HL-60/S4 treated with retinoic acid at 250 ng/mL for 4 days and 3 days (cell line): Measurements from ENCODE around the gene RRP12.

Source experiments
- in situ Hi-C: fragments of 300-500 bp; cut with MboI; formaldehyde crosslinking; loops from 2 replicates; pipeline ENCODE4 v1.7.0; 2022; ENCODE audit warnings: low sequenced_read_pairs

The RRP12 gene

GRCh38 chr10:97314671-97315070 lies 86.5 kb downstream of the RRP12 start:
- in situ Hi-C loops, result no loop called here

GRCh38 chr10:97312897-97313296 lies 88.2 kb downstream of the RRP12 start:
- in situ Hi-C loops, result no loop called here

GRCh38 chr10:97311111-97311626 lies 90.0 kb downstream of the RRP12 start:
- in situ Hi-C loops, result no loop called here

- in situ Hi-C loops, result no loop called here
These were observed 93.0 kb downstream of the RRP12 start for GRCh38 chr10:97307866-97308780.

GRCh38 chr10:97307441-97307840 lies 93.7 kb downstream of the RRP12 start:
- in situ Hi-C loops, result no loop called here
